Osteoblast (primary cell): Measurements from ENCODE around the gene FANCF. TPM values are rescaled to one million over a fixed set of nuclear protein-coding genes. Genes with fewer than 3 reads are reported as not detected.

Source experiments
- DNase-seq: peaks from one replicate; pipeline ENCODE4 v3.0.0; 2011; ENCODE audit warnings: low spot score, mixed read lengths; ENCODE audit not compliant: insufficient read length; ENCODE audit errors: missing footprints
- H2AFZ ChIP-seq: 2 replicates; pipeline ENCODE4 v1.6.0; 2011; ENCODE audit warnings: mild to moderate bottlenecking, low read length
- H3K27ac ChIP-seq: 2 replicates; pipeline ENCODE4 v1.5.1; 2011; ENCODE audit warnings: mild to moderate bottlenecking, low read depth, low read length, moderate library complexity
- H3K27me3 ChIP-seq: 2 replicates; pipeline ENCODE4 v1.6.0; 2012; ENCODE audit warnings: mild to moderate bottlenecking, control low read depth, inconsistent platforms, low read length, moderate library complexity; ENCODE audit not compliant: insufficient read depth
- H3K36me3 ChIP-seq: 2 replicates; pipeline ENCODE4 v1.5.1; 2011; ENCODE audit warnings: mild to moderate bottlenecking, low read length, control low read depth, moderate library complexity; ENCODE audit not compliant: insufficient read depth
- H3K4me1 ChIP-seq: 2 replicates; pipeline ENCODE4 v1.5.1; 2011; ENCODE audit warnings: mild to moderate bottlenecking, low read length, control low read depth, moderate library complexity; ENCODE audit not compliant: insufficient read depth
- H3K4me2 ChIP-seq: 2 replicates; pipeline ENCODE4 v1.6.0; 2011; ENCODE audit warnings: mild to moderate bottlenecking, low read length; ENCODE audit not compliant: insufficient read depth
- H3K4me3 ChIP-seq: fragments of 200-600 bp; sonication (generic); 3 replicates; pipeline ENCODE4 v1.5.1; 2012; ENCODE audit warnings: mild to moderate bottlenecking, low read length, inconsistent platforms; ENCODE audit not compliant: insufficient read depth
- H3K79me2 ChIP-seq: 2 replicates; pipeline ENCODE4 v1.6.0; 2012; ENCODE audit warnings: mild to moderate bottlenecking, low read length, control low read depth, inconsistent platforms; ENCODE audit not compliant: insufficient read depth
- H3K9me3 ChIP-seq: 2 replicates; pipeline ENCODE4 v1.5.1; 2011; ENCODE audit warnings: low read depth, low read length, control low read depth
- H4K20me1 ChIP-seq: 2 replicates; pipeline ENCODE4 v1.6.0; 2012; ENCODE audit warnings: mild to moderate bottlenecking, low read length, control low read depth; ENCODE audit not compliant: insufficient read depth
- total RNA-seq: library from RNA; depleted of rRNA; stranded (reverse); fragments of >200 nt; gene quantifications from 2 replicates; pipeline ENCODE4 v1.2.3, GENCODE V29; 2012
- TF ChIP-seq, protein P1 (sequence below): IDR thresholded peaks from 2 replicates; pipeline ENCODE4 v1.5.1; 2011; ENCODE audit warnings: mild to moderate bottlenecking, low read depth, low read length, moderate library complexity; ENCODE audit errors: extremely low read depth

Gene FANCF, protein sequence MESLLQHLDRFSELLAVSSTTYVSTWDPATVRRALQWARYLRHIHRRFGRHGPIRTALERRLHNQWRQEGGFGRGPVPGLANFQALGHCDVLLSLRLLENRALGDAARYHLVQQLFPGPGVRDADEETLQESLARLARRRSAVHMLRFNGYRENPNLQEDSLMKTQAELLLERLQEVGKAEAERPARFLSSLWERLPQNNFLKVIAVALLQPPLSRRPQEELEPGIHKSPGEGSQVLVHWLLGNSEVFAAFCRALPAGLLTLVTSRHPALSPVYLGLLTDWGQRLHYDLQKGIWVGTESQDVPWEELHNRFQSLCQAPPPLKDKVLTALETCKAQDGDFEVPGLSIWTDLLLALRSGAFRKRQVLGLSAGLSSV
- total RNA-seq, result 11.5 and 13.4 TPM in 2 replicates

DNA sequence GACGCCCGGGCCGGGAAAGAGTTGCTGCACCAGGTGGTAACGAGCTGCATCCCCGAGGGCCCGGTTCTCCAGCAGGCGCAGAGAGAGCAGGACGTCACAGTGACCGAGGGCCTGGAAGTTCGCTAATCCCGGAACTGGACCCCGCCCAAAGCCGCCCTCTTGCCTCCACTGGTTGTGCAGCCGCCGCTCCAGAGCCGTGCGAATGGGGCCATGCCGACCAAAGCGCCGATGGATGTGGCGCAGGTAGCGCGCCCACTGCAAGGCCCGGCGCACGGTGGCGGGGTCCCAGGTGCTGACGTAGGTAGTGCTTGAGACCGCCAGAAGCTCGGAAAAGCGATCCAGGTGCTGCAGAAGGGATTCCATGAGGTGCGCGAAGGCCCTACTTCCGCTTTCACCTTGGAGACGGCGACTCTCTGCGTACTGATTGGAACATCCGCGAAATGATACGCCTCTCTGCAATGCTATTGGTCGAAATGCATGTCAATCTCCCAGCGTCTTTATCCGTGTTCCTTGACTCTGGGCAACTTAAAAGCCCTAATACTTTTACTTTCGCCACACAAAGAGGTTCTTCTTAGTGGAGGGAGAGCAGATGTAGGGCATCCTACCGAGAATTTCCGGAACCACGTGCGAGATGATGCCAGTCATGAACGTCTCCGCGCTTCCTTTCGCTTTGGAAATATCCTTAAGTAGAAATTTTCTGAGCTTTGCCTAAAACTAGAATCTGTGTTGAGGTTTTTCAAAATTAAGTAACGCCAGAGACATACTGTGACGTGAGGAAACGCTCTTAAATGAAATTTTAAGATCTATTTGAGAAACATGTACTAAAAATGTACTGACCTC, at the start of gene FANCF:
TSS of gene FANCF (minus strand) at position 376 of the 840 bp plus-strand sequence. CDS start at position 363, 13 bp downstream.
- Histone ChIP-seq H3K36me3 (no peaks in the 10 kb centered on the region), H3K4me1 (peaks cover 7% of the 10 kb centered on the region), H3K4me3 (peak within 1 kb of the TSS; percentile 93), H3K27ac (peak within 1 kb of the TSS; percentile 77), H3K27me3 (no peaks in the 10 kb centered on the region), H4K20me1 (no peaks in the 10 kb centered on the region), H3K79me2 (peaks cover 3% of the 10 kb centered on the region), H3K9me3 (no peaks in the 10 kb centered on the region), H2AFZ (peak within 1 kb of the TSS; percentile 99), H3K4me2 (peak within 1 kb of the TSS; percentile 77)
- peak; percentile 95 for DNase-seq
- TF ChIP-seq, protein P1, sequence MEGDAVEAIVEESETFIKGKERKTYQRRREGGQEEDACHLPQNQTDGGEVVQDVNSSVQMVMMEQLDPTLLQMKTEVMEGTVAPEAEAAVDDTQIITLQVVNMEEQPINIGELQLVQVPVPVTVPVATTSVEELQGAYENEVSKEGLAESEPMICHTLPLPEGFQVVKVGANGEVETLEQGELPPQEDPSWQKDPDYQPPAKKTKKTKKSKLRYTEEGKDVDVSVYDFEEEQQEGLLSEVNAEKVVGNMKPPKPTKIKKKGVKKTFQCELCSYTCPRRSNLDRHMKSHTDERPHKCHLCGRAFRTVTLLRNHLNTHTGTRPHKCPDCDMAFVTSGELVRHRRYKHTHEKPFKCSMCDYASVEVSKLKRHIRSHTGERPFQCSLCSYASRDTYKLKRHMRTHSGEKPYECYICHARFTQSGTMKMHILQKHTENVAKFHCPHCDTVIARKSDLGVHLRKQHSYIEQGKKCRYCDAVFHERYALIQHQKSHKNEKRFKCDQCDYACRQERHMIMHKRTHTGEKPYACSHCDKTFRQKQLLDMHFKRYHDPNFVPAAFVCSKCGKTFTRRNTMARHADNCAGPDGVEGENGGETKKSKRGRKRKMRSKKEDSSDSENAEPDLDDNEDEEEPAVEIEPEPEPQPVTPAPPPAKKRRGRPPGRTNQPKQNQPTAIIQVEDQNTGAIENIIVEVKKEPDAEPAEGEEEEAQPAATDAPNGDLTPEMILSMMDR, result no peak

DNA sequence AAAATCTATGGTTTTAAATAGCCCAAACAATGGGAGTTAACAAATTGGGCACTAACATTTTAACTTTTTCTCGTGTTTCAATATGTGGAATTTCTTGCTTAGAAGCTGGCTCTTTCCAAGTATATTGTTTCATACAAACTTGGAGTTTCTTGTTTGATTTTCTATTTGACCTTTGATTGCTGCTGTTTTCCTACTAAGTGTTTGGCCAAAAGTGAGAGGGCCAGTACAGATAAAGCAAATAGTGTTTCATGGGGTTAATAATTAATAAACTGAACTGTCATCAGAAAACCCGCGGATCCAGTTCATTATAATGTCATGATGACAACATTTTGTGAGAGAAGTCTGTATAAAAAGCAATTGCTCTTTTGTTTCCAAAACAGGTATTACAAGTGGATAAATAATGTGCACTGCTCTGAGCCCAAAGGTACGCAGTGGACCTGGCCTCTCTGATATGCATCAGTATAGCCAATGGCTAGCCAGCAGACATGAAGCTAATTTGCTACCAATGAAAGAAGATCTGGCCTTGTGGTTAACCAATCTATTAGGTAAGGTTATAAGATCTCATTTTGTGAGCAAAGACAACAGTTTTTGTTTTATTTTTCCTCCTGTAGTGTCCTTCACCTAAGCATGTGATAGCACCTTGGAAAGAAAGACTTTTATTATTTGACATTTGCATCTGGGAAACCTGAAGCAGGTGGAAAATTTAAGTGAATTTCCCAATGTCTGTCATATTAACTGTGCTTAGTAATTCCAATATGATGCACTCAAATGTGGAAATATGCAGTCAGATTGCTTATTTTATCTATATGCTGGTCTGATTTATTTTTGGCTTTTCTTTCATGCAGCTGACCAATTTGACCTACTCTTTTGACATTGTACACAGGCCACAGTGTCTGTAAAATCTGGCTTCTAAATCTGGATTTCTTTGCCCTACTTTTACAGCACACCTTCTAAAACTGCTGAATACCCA, 49.1 kb upstream of the FANCF start:
- H3K4me3 ChIP-seq, result no peak overlapping the region
- no peaks in the 10 kb centered on the region for H4K20me1 ChIP-seq
- H2AFZ ChIP-seq, result no peak overlapping the region
- no peak for DNase-seq
- H3K4me2 ChIP-seq, result no peak overlapping the region
- H3K4me1 ChIP-seq, result no peaks in the 10 kb centered on the region
- TF ChIP-seq, protein P1, result no peak
- H3K27ac ChIP-seq, result no peak overlapping the region
- H3K36me3 ChIP-seq, result no peaks in the 10 kb centered on the region
- H3K79me2 ChIP-seq, result no peaks in the 10 kb centered on the region
- H3K27me3 ChIP-seq, result no peaks in the 10 kb centered on the region
- no peaks in the 10 kb centered on the region for H3K9me3 ChIP-seq

DNA sequence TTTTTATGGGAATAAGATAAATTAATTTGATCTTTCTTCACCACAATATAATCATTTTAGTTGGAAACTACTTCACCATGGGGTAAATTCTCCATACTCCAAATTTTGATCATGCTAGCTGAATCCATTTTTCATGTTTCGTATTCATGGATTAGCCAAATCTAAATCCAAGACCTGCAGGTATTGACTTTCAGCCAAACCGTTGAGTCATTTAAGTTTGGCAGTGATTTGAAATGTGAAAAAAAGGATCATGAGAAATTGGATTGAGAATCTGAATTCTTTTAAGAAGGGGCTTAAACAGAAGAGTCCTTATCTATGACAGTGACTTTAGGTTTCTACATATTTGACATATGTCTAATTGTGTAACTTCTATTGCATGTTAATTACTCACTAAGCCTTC, 46.1 kb upstream of the FANCF start:
- H3K4me2 ChIP-seq, result no peak overlapping the region
- no peaks in the 10 kb centered on the region for H4K20me1 ChIP-seq
- H3K27me3 ChIP-seq, result no peaks in the 10 kb centered on the region
- H3K4me1 ChIP-seq, result no peaks in the 10 kb centered on the region
- no peaks in the 10 kb centered on the region for H3K9me3 ChIP-seq
- no peak overlapping the region for H3K27ac ChIP-seq
- no peak for DNase-seq
- no peaks in the 10 kb centered on the region for H3K36me3 ChIP-seq
- no peaks in the 10 kb centered on the region for H3K79me2 ChIP-seq
- TF ChIP-seq, protein P1, result no peak
- no peak overlapping the region for H3K4me3 ChIP-seq
- no peak overlapping the region for H2AFZ ChIP-seq
